HepG2 (cell line): ENCODE data around the gene GALC. TPM values are rescaled to one million over a fixed set of nuclear protein-coding genes. Genes with fewer than 3 reads are reported as not detected.

Experiments used
- ATAC-seq: fragments of 200-7000 bp; cut with Tn5 transposase; 3 replicates; pipeline ENCODE4 v1.9.1; 2020; ENCODE audit warnings: mild to moderate bottlenecking, moderate library complexity
- BruUV-seq: library from RNA; stranded (reverse); fragments of 400-500 nt; replicated peaks from 2 replicates; lab custom pipeline; 2021; lab: Mats Ljungman, UMichigan
- CTCF ChIA-PET: fragments of 300-600 bp; formaldehyde crosslinking; extraction: SDS; loops from one replicate; lab custom pipeline; 2021; ENCODE audit warnings: low total read pairs, inconsistent platforms, low intra/inter-chr PET ratio; lab: Yijun Ruan, JAX
- POLR2A ChIA-PET: fragments of 350-600 bp; sonication (Branson Sonifier 250); formaldehyde crosslinking; loops from one replicate; lab custom pipeline; 2020; ENCODE audit warnings: antibody characterized with exemption, inconsistent platforms; lab: Yijun Ruan, JAX
- DNase-seq: peaks from one replicate; pipeline ENCODE4 v3.0.0-alpha.2; 2015; ENCODE audit warnings: low spot score
- FAIRE-seq: peaks from 3 replicates; lab custom pipeline; 2011; peaks lifted over from hg19 to GRCh38; lab: Jason Lieb, UNC
- H2AFZ ChIP-seq: one replicate; pipeline ENCODE4 v1.6.1; 2011; ENCODE audit warnings: low read length, inconsistent platforms
- H3K27ac ChIP-seq: fragments of 300-600 bp; 3 replicates; pipeline ENCODE4 v1.8.0; 2011; ENCODE audit warnings: mixed run types, mild to moderate bottlenecking, mixed read lengths, low read length, inconsistent platforms; ENCODE audit not compliant: insufficient read depth; ENCODE audit errors: extremely low read length
- H3K27me3 ChIP-seq, 2 experiments: fragments of 200-600 bp in 1 of 2; 2 replicates in 1 of 2; 3 replicates in 1 of 2; pipeline versions ENCODE4 v1.6.0 to v1.8.0; 2011; ENCODE audit warnings: low read length in 2 of 2, mild to moderate bottlenecking in 2 of 2, moderate library complexity in 2 of 2, inconsistent platforms in 1 of 2; ENCODE audit not compliant: insufficient read depth in 2 of 2, control insufficient read depth in 1 of 2
- H3K36me3 ChIP-seq, 2 experiments: fragments of 200-600 bp in 1 of 2; replicated peaks in 1 of 2; 2 replicates in 1 of 2; 3 replicates in 1 of 2; pipeline versions ENCODE4 v1.5.1 to v1.8.0; 2011; ENCODE audit warnings: low read length in 2 of 2, inconsistent platforms in 1 of 2; ENCODE audit not compliant: insufficient read depth in 2 of 2, control insufficient read depth in 1 of 2
- H3K4me1 ChIP-seq: 2 replicates; pipeline ENCODE4 v1.5.1; 2012; ENCODE audit warnings: low read length, inconsistent platforms; ENCODE audit not compliant: insufficient read depth
- H3K4me2 ChIP-seq: 2 replicates; pipeline ENCODE4 v1.6.0; 2011; ENCODE audit warnings: low read depth, low read length, inconsistent platforms
- H3K4me3 ChIP-seq, 3 experiments: fragments of 200-600 bp in 1 of 3; sonication (generic), shearing (Covaris generic) in 1 of 3; replicated peaks in 1 of 3; 2 replicates each; pipeline ENCODE4 v1.5.1; 2011 to 2016; ENCODE audit warnings: low read length in 3 of 3, inconsistent platforms in 2 of 3, low read depth in 2 of 3, mild to moderate bottlenecking in 2 of 3, control low read depth in 1 of 3, mixed read lengths in 1 of 3; ENCODE audit not compliant: insufficient read depth in 1 of 3
- H3K79me2 ChIP-seq: one replicate; pipeline ENCODE4 v1.6.1; 2011; ENCODE audit warnings: low read length, inconsistent platforms; ENCODE audit not compliant: insufficient read depth
- H3K9ac ChIP-seq: 2 replicates; pipeline ENCODE4 v1.6.0; 2011; ENCODE audit warnings: mild to moderate bottlenecking, low read depth, low read length, inconsistent platforms; ENCODE audit not compliant: insufficient read depth
- H3K9me3 ChIP-seq: 2 replicates; pipeline ENCODE4 v1.5.1; 2012; ENCODE audit warnings: mild to moderate bottlenecking, low read length
- H4K20me1 ChIP-seq: 2 replicates; pipeline ENCODE4 v1.6.0; 2011; ENCODE audit warnings: inconsistent platforms, mild to moderate bottlenecking, low read length, moderate library complexity; ENCODE audit not compliant: insufficient read depth
- CBX1 ChIP-seq: IDR thresholded peaks from one replicate; pipeline ENCODE4 v1.6.1; 2016; ENCODE audit warnings: antibody characterized with exemption, low read depth
- DR1 ChIP-seq: sonication (generic); formaldehyde crosslinking; IDR thresholded peaks from 2 replicates; pipeline ENCODE4 v1.8.0; 2021; ENCODE audit warnings: mild to moderate bottlenecking, missing genetic modification reagents, inconsistent platforms
- GATAD1 ChIP-seq: IDR thresholded peaks from 2 replicates; pipeline ENCODE4 v1.6.1; 2016; ENCODE audit warnings: missing genetic modification reagents, missing compliant biosample characterization
- GPN1 ChIP-seq: sonication (generic); formaldehyde crosslinking; IDR thresholded peaks from 2 replicates; pipeline ENCODE4 v1.5.1; 2020; ENCODE audit warnings: missing genetic modification reagents, borderline replicate concordance
- HIVEP1 ChIP-seq: sonication (generic); formaldehyde crosslinking; IDR thresholded peaks from 2 replicates; pipeline ENCODE4 v1.4.0; 2020; ENCODE audit warnings: mild to moderate bottlenecking, missing genetic modification reagents
- HOXA7 ChIP-seq: sonication (generic); formaldehyde crosslinking; IDR thresholded peaks from 2 replicates; pipeline ENCODE4 v1.8.1; 2022; ENCODE audit warnings: mild to moderate bottlenecking, missing genetic modification reagents, moderate library complexity
- MED8 ChIP-seq: sonication (generic); formaldehyde crosslinking; IDR thresholded peaks from 2 replicates; pipeline ENCODE4 v1.8.1; 2023; ENCODE audit warnings: mild to moderate bottlenecking, missing genetic modification reagents; ENCODE audit not compliant: insufficient replicate concordance
- MLXIP ChIP-seq: sonication (generic); formaldehyde crosslinking; IDR thresholded peaks from 2 replicates; pipeline ENCODE4 v1.9.0; 2021; ENCODE audit warnings: missing genetic modification reagents, borderline replicate concordance
- RBAK ChIP-seq: sonication (generic); formaldehyde crosslinking; IDR thresholded peaks from 2 replicates; pipeline ENCODE4 v1.5.1; 2020; ENCODE audit warnings: mild to moderate bottlenecking, missing genetic modification reagents
- TFAP4 ChIP-seq: sonication (generic); IDR thresholded peaks from 2 replicates; pipeline ENCODE4 v1.6.1; 2016; ENCODE audit warnings: low read depth, borderline replicate concordance
- ZFP36L2 ChIP-seq: sonication (generic); formaldehyde crosslinking; IDR thresholded peaks from 2 replicates; pipeline ENCODE4 v1.4.0; 2020; ENCODE audit warnings: missing genetic modification reagents
- ZFP82 ChIP-seq: sonication (generic); formaldehyde crosslinking; IDR thresholded peaks from 2 replicates; pipeline ENCODE4 v1.5.1; 2020; ENCODE audit warnings: mild to moderate bottlenecking, missing genetic modification reagents, borderline replicate concordance
- ZKSCAN1 ChIP-seq: fragments of 150-350 bp; IDR thresholded peaks from 2 replicates; pipeline ENCODE4 v1.6.1; 2014; ENCODE audit warnings: low read length
- ZNF484 ChIP-seq: sonication (generic); formaldehyde crosslinking; IDR thresholded peaks from 2 replicates; pipeline ENCODE4 v1.5.1; 2020; ENCODE audit warnings: mild to moderate bottlenecking, low read depth, missing genetic modification reagents, borderline replicate concordance
- ZNF558 ChIP-seq: sonication (generic); formaldehyde crosslinking; IDR thresholded peaks from 2 replicates; pipeline ENCODE4 v1.9.0; 2022; ENCODE audit warnings: mild to moderate bottlenecking, missing genetic modification reagents, borderline replicate concordance
- WGBS: methylation state at CpG from one replicate; pipeline ENCODE4 v1.1.6; 2017; ENCODE audit warnings: low lambda C conversion rate; 5-methylcytosine and 5-hydroxymethylcytosine counted together
- in situ Hi-C: cut with HindIII; loops from 2 replicates; pipeline ENCODE4 v1.10.0; 2017; ENCODE audit warnings: low pct_unique_long_range_greater_than_20kb; ENCODE audit not compliant: extremely low pct_ligation_motif_present
- intact Hi-C: fragments of 100-400 bp; cut with micrococcal nuclease; formaldehyde crosslinking; loops from one replicate; pipeline ENCODE4 v1.10.0; 2022; ENCODE audit not compliant: unreplicated experiment
- polyA plus RNA-seq, 8 experiments: library from polyadenylated mRNA; depleted of rRNA in 3 of 8; stranded (reverse) in 7 of 8; unstranded in 1 of 8; fragments of >200 nt; fragmentation: Illumina TruSeq in 4 of 8; extraction: Trizol in 4 of 8; gene quantifications; 2 replicates each; pipeline versions ENCODE4 v1.2.1 to v1.2.3, GENCODE V29; 2011 to 2016; ENCODE audit warnings: low read depth in 4 of 8, missing spikeins in 1 of 8, mixed read lengths in 1 of 8; ENCODE audit not compliant: insufficient read depth in 1 of 8
- total RNA-seq, 5 experiments: library from RNA; depleted of rRNA; stranded (reverse); fragments of >200 nt; fragmentation: Illumina TruSeq; extraction: Trizol; gene quantifications; 2 replicates each; pipeline ENCODE4 v1.2.3, GENCODE V29; 2016; ENCODE audit warnings: low read depth in 1 of 5

The GALC gene
- total and polyA plus RNA-seq, 2 of the 13 experiments (the other 11 are each of a cell fraction or from before 2014, with no cell fraction given) = not detected

GRCh38 chr14:87989956-87990299 lies 3.1 kb downstream of the GALC start:
- no peaks in the 10 kb centered on the region for H3K27me3 ChIP-seq
- no peak for TF ChIP-seq ZKSCAN1
- TF ChIP-seq HOXA7 (CRISPR knock-in tag) = no peak
- no peak for TF ChIP-seq MED8 (CRISPR knock-in tag)
- TF ChIP-seq DR1 (CRISPR knock-in tag) = no peak
- H3K79me2 ChIP-seq = no peaks in the 10 kb centered on the region
- no peak for DNase-seq
- FAIRE-seq = no peak
- H4K20me1 ChIP-seq = no peaks in the 10 kb centered on the region
- no peak overlapping the region for H3K4me2 ChIP-seq
- no peak for ATAC-seq
- 54% methylated on average over 2 of the region's 2 CpGs for WGBS
- H3K36me3 ChIP-seq = no peaks in the 10 kb centered on the region
- H2AFZ ChIP-seq = no peak overlapping the region
- no peaks in the 10 kb centered on the region for H3K9me3 ChIP-seq
- CTCF ChIA-PET = no interaction called here
- H3K9ac ChIP-seq = no peak overlapping the region
- H3K4me3 ChIP-seq = no peak overlapping the region
- no peak overlapping the region for H3K27ac ChIP-seq
- intact Hi-C loops = no loop called here
- H3K4me1 ChIP-seq = peaks cover 13% of the 10 kb centered on the region
- in situ Hi-C loops = no loop called here
- POLR2A ChIA-PET = no interaction called here
- BruUV-seq = no TSS peak

- H2AFZ ChIP-seq = peak overlapping the region; percentile 7
- FAIRE-seq = no peak
- H3K4me3 ChIP-seq = no peak overlapping the region
- ATAC-seq = no peak
- H3K9ac ChIP-seq = no peak overlapping the region
- no peak overlapping the region for H3K27ac ChIP-seq
- no peaks in the 10 kb centered on the region for H3K27me3 ChIP-seq
- no peak for DNase-seq
- no peaks in the 10 kb centered on the region for H4K20me1 ChIP-seq
- 27% methylated on average over 5 of the region's 5 CpGs for WGBS
- H3K4me2 ChIP-seq = no peak overlapping the region
- in situ Hi-C loops (no loop called here), intact Hi-C loops (no loop called here)
- no peaks in the 10 kb centered on the region for H3K9me3 ChIP-seq
- no peaks in the 10 kb centered on the region for H3K36me3 ChIP-seq
- CTCF ChIA-PET = no interaction called here
- H3K4me1 ChIP-seq = peaks cover 8% of the 10 kb centered on the region; the same call in 1 of the 2 replicates
- BruUV-seq = no TSS peak
- POLR2A ChIA-PET = no interaction called here
- no peaks in the 10 kb centered on the region for H3K79me2 ChIP-seq
- TF ChIP-seq CBX1 (no peak), GATAD1 (CRISPR knock-in tag) (no peak), GPN1 (CRISPR knock-in tag) (no peak), RBAK (CRISPR knock-in tag) (no peak), HIVEP1 (no peak), ZFP82 (no peak), MLXIP (CRISPR knock-in tag) (no peak), ZNF558 (CRISPR knock-in tag) (no peak), ZNF484 (CRISPR knock-in tag) (no peak), TFAP4 (no peak), ZFP36L2 (no peak), HOXA7 (CRISPR knock-in tag) (no peak)
Observed at GRCh38 chr14:87989221-87989955, 3.6 kb downstream of the GALC start.
